Activated naive CD4-positive, alpha-beta T cell treated with anti-CD3 and anti-CD28 coated beads, Interleukin-2, amount 10 ng/mL, durations not matched to agents 7 days and 5 days (primary cell): ENCODE measurements around the gene SHISA8.

ENCODE experiments used
- CTCF ChIA-PET: fragments of 350-600 bp; sonication (Branson Sonifier 250); formaldehyde crosslinking; loops from one replicate; lab custom pipeline; 2021; ENCODE audit warnings: antibody characterized with exemption; lab: Charles Lee
- DNase-seq: peaks from one replicate; pipeline ENCODE4 v3.0.0-alpha.2; 2020
- H3K27ac Mint-ChIP-seq: one replicate; pipeline ENCODE4 v1.8.0; 2021; ENCODE audit warnings: mild to moderate bottlenecking, moderate library complexity, mixed read lengths
- H3K27me3 Mint-ChIP-seq: one replicate; pipeline ENCODE4 v1.8.0; 2021; ENCODE audit warnings: mild to moderate bottlenecking, mixed read lengths
- H3K36me3 Mint-ChIP-seq: one replicate; pipeline ENCODE4 v1.8.0; 2021; ENCODE audit warnings: mixed read lengths
- H3K4me1 Mint-ChIP-seq: one replicate; pipeline ENCODE4 v1.8.0; 2021; ENCODE audit warnings: mixed read lengths
- H3K4me3 Mint-ChIP-seq: one replicate; pipeline ENCODE4 v1.8.0; 2021; ENCODE audit warnings: mild to moderate bottlenecking, moderate library complexity, mixed read lengths
- H3K9me3 Mint-ChIP-seq: one replicate; pipeline ENCODE4 v1.8.0; 2021; ENCODE audit warnings: mixed read lengths

The SHISA8 gene

GRCh38 chr22:41940832-41941765 lies 26.2 kb upstream of the SHISA8 start:
- Mint-ChIP-seq H3K9me3 (no peaks in the 10 kb centered on the region), H3K4me3 (peak overlapping the region; percentile 49), H3K27ac (peak overlapping the region; percentile 100), H3K27me3 (no peaks in the 10 kb centered on the region), H3K4me1 (peaks cover 67% of the 10 kb centered on the region), H3K36me3 (peaks cover 57% of the 10 kb centered on the region)
- DNase-seq, result peak; percentile 93
- CTCF ChIA-PET, result interaction anchor here (0.6 to 3.1 kb wide), 29 partner anchors 12 to 503 kb away, joined by 3 to 45 read pairs (median 3); partner anchors contain the start of genes CCDC134, MEI1, SMDT1 and SNU13

- H3K27me3 Mint-ChIP-seq, result no peaks in the 10 kb centered on the region
- CTCF ChIA-PET, result interaction anchor here (0.9 to 3.1 kb wide), 22 partner anchors 12 to 503 kb away, joined by 3 to 45 read pairs (median 4); partner anchors contain the start of genes CCDC134, MEI1, SMDT1 and SREBF2
- H3K4me1 Mint-ChIP-seq, result peaks cover 60% of the 10 kb centered on the region
- no peaks in the 10 kb centered on the region for H3K9me3 Mint-ChIP-seq
- DNase-seq, result peak; percentile 98
- peak overlapping the region; percentile 100 for H3K27ac Mint-ChIP-seq
- peak overlapping the region; percentile 69 for H3K4me3 Mint-ChIP-seq
- H3K36me3 Mint-ChIP-seq, result peaks cover 51% of the 10 kb centered on the region
Measured at GRCh38 chr22:41939981-41940831, 25.3 kb upstream of the SHISA8 start.

- peaks cover 34% of the 10 kb centered on the region for H3K4me1 Mint-ChIP-seq
Measured at GRCh38 chr22:41936894-41937169, 22.0 kb upstream of the SHISA8 start.

DNA sequence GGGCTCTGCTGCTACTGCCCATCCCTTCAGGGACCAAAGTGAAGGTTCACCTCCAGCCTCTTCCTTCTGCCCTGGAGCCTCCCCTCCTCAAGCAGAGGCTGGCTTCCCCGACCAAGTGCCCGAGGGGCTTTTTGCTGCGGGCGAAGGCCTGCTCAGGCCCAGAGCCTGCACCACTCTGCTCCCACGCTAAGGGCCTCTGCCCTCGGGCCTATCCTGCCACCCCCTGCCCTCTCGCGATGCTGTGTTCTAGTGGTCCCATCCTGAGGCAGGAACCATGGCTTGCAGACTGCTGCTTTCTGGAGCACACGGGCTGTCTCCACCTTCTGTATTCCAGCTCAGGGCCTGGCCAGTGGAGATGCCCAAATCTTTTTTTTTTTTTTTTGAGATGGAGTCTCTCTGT lies 20.6 kb upstream of the SHISA8 start:
- Mint-ChIP-seq H3K4me3 (no peak overlapping the region), H3K27ac (no peak overlapping the region), H3K36me3 (peaks cover 17% of the 10 kb centered on the region), H3K9me3 (no peaks in the 10 kb centered on the region), H3K27me3 (no peaks in the 10 kb centered on the region), H3K4me1 (peaks cover 21% of the 10 kb centered on the region)
- CTCF ChIA-PET, result interaction anchor here (1.0 kb wide), 1 partner anchor 9 kb away, joined by 3 read pairs; the partner anchor contains the start of gene TNFRSF13C
- no peak for DNase-seq

More at GRCh38 chr22:41936894-41937169, 22.0 kb upstream of the SHISA8 start:
- peak overlapping the region; percentile 24 for H3K27ac Mint-ChIP-seq
- no peak overlapping the region for H3K4me3 Mint-ChIP-seq
- H3K9me3 Mint-ChIP-seq, result no peaks in the 10 kb centered on the region
- H3K36me3 Mint-ChIP-seq, result peaks cover 29% of the 10 kb centered on the region
- H3K27me3 Mint-ChIP-seq, result no peaks in the 10 kb centered on the region
- DNase-seq, result no peak
- CTCF ChIA-PET, result interaction anchor here (1.5 kb wide), 1 partner anchor 11 kb away, joined by 5 read pairs; the partner anchor contains the start of gene TNFRSF13C

- Mint-ChIP-seq H3K27me3 (no peaks in the 10 kb centered on the region), H3K9me3 (no peaks in the 10 kb centered on the region), H3K4me3 (no peak overlapping the region), H3K4me1 (peaks cover 15% of the 10 kb centered on the region), H3K27ac (no peak overlapping the region), H3K36me3 (peaks cover 13% of the 10 kb centered on the region)
- DNase-seq, result no peak
- CTCF ChIA-PET, result no interaction called here
Measured at GRCh38 chr22:41935015-41935351, 20.1 kb upstream of the SHISA8 start.

- no peaks in the 10 kb centered on the region for H3K27me3 Mint-ChIP-seq
- H3K27ac Mint-ChIP-seq, result no peak overlapping the region
- peaks cover 10% of the 10 kb centered on the region for H3K4me1 Mint-ChIP-seq
- no peak overlapping the region for H3K4me3 Mint-ChIP-seq
- CTCF ChIA-PET, result no interaction called here
- DNase-seq, result no peak
- no peaks in the 10 kb centered on the region for H3K9me3 Mint-ChIP-seq
- peaks cover 11% of the 10 kb centered on the region for H3K36me3 Mint-ChIP-seq
Measured at GRCh38 chr22:41934284-41935014, 19.6 kb upstream of the SHISA8 start.

GRCh38 chr22:41933411-41934177 lies 18.7 kb upstream of the SHISA8 start:
- Mint-ChIP-seq H3K9me3 (no peaks in the 10 kb centered on the region), H3K4me1 (peaks cover 2% of the 10 kb centered on the region), H3K4me3 (no peak overlapping the region), H3K27me3 (no peaks in the 10 kb centered on the region), H3K27ac (no peak overlapping the region), H3K36me3 (peaks cover 11% of the 10 kb centered on the region)
- DNase-seq, result no peak
- CTCF ChIA-PET, result no interaction called here

- Mint-ChIP-seq H3K4me1 (no peaks in the 10 kb centered on the region), H3K9me3 (no peaks in the 10 kb centered on the region), H3K27ac (no peak overlapping the region), H3K36me3 (peaks cover 9% of the 10 kb centered on the region), H3K27me3 (peaks cover 11% of the 10 kb centered on the region), H3K4me3 (no peak overlapping the region)
- CTCF ChIA-PET, result interaction anchor here (0.7 kb wide), 1 partner anchor 12 kb away, joined by 3 read pairs; no protein-coding TSS in a partner anchor
- DNase-seq, result no peak
Measured at GRCh38 chr22:41932353-41932752, 17.5 kb upstream of the SHISA8 start.

GRCh38 chr22:41931701-41932269 lies 16.9 kb upstream of the SHISA8 start:
- H3K4me1 Mint-ChIP-seq, result peaks cover 3% of the 10 kb centered on the region
- DNase-seq, result no peak
- peaks cover 4% of the 10 kb centered on the region for H3K36me3 Mint-ChIP-seq
- CTCF ChIA-PET, result interaction anchor here (0.7 kb wide), 1 partner anchor 12 kb away, joined by 3 read pairs; no protein-coding TSS in a partner anchor
- no peak overlapping the region for H3K4me3 Mint-ChIP-seq
- H3K9me3 Mint-ChIP-seq, result no peaks in the 10 kb centered on the region
- H3K27ac Mint-ChIP-seq, result peak overlapping the region; percentile 42
- peaks cover 17% of the 10 kb centered on the region for H3K27me3 Mint-ChIP-seq

DNA sequence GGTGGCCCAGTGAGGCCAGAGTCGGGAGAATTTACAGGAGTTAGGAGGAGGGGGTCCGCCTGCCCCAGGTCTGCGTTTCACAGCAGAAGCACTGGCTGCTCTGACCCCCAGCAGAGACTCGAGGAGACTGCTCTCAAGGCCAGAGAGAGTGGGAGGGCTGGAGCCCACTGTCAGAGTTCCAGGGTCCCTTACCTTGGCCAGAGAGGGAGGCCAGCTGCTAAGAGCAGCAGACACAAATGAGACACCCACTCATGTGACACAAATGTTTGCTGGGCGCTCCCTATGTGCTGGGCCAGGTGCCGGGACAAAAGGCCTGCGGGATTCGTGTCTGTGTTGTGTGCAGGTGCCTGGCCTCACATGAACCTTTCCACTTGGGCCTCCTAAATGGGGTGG lies 14.5 kb upstream of the SHISA8 start:
- H3K4me3 Mint-ChIP-seq, result no peak overlapping the region
- peaks cover 36% of the 10 kb centered on the region for H3K27me3 Mint-ChIP-seq
- no peaks in the 10 kb centered on the region for H3K36me3 Mint-ChIP-seq
- CTCF ChIA-PET, result no interaction called here
- H3K9me3 Mint-ChIP-seq, result no peaks in the 10 kb centered on the region
- peaks cover 8% of the 10 kb centered on the region for H3K4me1 Mint-ChIP-seq
- H3K27ac Mint-ChIP-seq, result no peak overlapping the region
- DNase-seq, result no peak

DNA sequence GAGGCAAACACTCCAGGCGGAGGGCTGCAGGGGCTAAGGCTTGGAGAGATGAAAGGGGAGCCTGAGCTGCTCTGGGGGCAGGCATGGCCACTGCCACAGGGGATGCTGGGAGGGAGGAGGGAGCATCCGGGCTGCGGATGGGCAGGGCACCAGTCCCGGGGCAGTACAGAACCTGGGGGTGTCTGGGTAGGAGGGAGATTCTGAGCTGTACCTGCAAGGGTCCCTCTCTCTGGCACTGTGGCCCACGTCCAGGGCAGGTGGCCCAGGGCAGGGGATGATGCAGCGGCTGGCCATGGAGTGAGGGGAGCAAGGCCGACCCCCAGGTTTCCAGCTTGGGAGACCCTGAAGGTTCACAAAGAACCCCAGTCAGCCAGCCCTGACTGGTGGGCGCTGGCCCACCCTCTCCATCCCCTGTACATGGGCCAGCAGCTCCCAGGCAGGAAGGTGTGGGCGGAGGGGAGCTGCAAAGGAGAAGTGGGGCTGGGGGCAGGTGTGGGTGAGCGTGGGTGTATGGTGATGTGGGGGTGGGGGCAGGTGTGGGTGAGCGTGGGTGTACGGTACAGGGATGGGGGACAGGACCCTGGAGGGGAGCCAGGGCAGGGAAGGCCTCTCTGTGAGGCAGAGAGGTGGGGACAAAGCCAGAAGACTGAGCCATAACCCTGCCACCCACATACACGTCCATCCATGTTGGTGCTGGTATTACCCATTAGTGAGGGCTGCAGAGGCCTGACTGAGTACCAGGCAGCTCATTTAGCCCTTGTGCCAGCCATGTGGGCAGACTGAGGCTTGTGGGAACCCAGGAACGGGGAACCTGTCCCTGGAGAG lies 13.9 kb upstream of the SHISA8 start:
- peaks cover 8% of the 10 kb centered on the region for H3K4me1 Mint-ChIP-seq
- no peaks in the 10 kb centered on the region for H3K36me3 Mint-ChIP-seq
- CTCF ChIA-PET, result interaction anchor here (0.6 to 0.9 kb wide), 2 partner anchors 12 to 67 kb away, joined by 3 read pairs; no protein-coding TSS in a partner anchor
- H3K27ac Mint-ChIP-seq, result no peak overlapping the region
- no peak overlapping the region for H3K4me3 Mint-ChIP-seq
- H3K9me3 Mint-ChIP-seq, result no peaks in the 10 kb centered on the region
- H3K27me3 Mint-ChIP-seq, result peaks cover 41% of the 10 kb centered on the region
- no peak for DNase-seq

DNA sequence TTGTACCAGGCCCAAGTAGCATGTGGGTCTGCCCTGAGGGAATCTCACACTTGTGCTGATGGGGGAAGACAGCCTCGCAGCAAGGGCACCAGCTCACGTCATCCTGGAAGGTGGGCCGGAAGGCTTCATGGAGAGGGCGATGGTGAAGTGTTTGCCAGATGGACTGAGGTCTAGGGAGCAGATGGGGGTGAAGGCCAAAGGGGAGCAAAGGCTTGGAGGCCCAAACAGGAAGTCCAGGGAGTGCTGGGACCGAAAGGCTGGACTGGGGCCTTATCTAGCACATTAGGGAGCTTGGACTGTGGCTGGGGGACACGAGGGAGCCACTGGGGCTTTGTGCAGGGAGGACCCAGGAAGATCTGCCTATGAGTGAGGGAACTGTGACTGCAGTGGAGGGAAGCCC lies 12.9 kb upstream of the SHISA8 start:
- no peaks in the 10 kb centered on the region for H3K9me3 Mint-ChIP-seq
- no peak for DNase-seq
- peaks cover 8% of the 10 kb centered on the region for H3K4me1 Mint-ChIP-seq
- no peak overlapping the region for H3K4me3 Mint-ChIP-seq
- H3K27me3 Mint-ChIP-seq, result peaks cover 51% of the 10 kb centered on the region
- no peaks in the 10 kb centered on the region for H3K36me3 Mint-ChIP-seq
- CTCF ChIA-PET, result no interaction called here
- no peak overlapping the region for H3K27ac Mint-ChIP-seq
